Right kidney (tissue), 1 donor: Measurements from ENCODE around the gene SLC34A2.
"Not testable (repeated sequence)": the region's sequence is repeated elsewhere in the genome, so short reads cannot be mapped to it uniquely, and the experiment has no call there.

ENCODE experiments used
- DNase-seq: peaks from one replicate; pipeline ENCODE4 v3.0.0-alpha.2; 2016

The SLC34A2 gene

DNA sequence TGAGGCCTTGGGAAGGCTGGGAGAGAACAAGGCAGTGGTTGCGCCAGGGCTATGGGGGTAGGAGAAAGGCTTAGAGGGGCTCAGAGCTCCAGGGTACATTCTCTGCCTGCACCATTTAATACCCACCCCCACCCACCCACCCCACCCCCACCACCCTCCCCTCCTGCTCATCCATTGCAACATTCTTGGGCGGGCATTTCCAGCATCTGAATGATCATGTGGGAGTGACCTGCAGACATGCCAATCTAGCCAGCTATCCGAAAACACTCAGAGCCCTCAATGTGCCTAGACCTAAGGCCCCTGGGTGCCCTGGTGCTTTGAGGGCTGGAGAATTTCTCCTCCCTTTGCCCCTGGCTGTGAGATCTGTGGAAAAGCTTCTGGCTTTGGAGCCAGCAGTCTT lies 3.1 kb downstream of the SLC34A2 start:
- no peak for DNase-seq

GRCh38 chr4:25661441-25661840 lies 5.8 kb downstream of the SLC34A2 start:
- not testable (repeated sequence) for DNase-seq

- no peak for DNase-seq
Measured at GRCh38 chr4:25662306-25662705, 6.7 kb downstream of the SLC34A2 start.

DNA sequence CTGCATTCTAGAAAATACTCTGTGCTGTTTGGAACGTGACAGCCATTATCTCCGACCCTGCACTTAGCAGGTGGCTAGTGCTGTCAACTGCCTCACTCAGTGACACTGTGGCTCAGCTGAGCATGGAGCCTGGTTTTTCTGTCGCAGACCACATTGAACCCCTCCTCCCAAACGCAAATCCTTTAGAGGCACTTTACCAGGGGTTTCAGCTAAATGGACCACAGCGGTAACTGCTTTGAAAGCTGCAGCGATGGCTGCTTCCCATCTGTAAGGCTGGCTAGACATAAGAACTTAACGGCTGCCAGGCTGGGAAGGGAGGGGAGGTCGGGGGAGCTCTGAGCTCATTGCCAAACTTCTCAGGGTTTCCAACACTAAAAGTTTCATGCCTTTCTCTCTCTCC lies 8.1 kb downstream of the SLC34A2 start:
- DNase-seq = no peak

GRCh38 chr4:25666031-25666630 lies 10.5 kb downstream of the SLC34A2 start:
- no peak for DNase-seq

GRCh38 chr4:25667931-25668557 lies 12.4 kb downstream of the SLC34A2 start:
- no peak for DNase-seq

- no peak for DNase-seq
Measured at GRCh38 chr4:25670991-25671390, 15.3 kb downstream of the SLC34A2 start.

GRCh38 chr4:25672756-25673155 lies 17.1 kb downstream of the SLC34A2 start:
- DNase-seq = no peak

DNA sequence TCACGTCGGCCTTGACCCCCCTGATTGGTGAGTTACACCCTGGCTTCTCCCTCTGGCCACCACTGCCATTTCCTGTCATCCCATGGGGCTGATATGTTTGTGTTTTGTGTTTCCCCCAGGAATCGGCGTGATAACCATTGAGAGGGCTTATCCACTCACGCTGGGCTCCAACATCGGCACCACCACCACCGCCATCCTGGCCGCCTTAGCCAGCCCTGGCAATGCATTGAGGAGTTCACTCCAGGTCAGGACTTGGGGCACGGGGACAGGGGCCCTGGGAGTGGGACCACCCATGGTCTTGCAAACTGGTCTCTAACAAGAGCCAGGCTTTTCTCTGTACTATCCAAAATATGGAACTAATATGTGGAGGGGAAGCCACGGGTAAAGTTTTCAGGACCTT lies 18.7 kb downstream of the SLC34A2 start:
- DNase-seq = no peak

- DNase-seq = no peak
Measured at GRCh38 chr4:25676221-25676620, 20.6 kb downstream of the SLC34A2 start.

GRCh38 chr4:25677157-25677556 lies 21.5 kb downstream of the SLC34A2 start:
- no peak for DNase-seq

- no peak for DNase-seq
Measured at GRCh38 chr4:25677943-25678342, 22.3 kb downstream of the SLC34A2 start.

GRCh38 chr4:25687773-25688172 lies 32.1 kb downstream of the SLC34A2 start:
- DNase-seq = no peak

GRCh38 chr4:25694466-25694865 lies 38.8 kb downstream of the SLC34A2 start:
- DNase-seq = no peak

DNA sequence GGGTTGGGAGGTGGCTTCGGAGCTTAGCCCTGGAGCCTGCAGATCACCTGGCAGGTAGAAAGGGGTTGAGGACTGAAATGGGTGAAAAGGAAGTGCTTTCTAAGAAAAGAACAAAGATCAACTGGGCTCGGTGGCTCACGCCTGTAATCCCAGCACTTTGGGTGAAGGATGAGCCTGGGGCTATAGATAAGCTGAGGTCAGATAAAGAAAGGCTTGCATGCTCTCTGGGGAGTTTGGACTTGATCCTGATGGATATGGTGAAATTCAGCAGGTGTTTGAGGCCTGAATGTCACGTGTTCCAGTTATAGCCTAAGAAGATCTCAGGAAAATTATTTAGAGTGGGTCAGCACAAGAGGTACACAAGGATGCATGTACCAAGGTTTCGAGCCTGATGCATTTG lies 40.8 kb downstream of the SLC34A2 start:
- no peak for DNase-seq

DNA sequence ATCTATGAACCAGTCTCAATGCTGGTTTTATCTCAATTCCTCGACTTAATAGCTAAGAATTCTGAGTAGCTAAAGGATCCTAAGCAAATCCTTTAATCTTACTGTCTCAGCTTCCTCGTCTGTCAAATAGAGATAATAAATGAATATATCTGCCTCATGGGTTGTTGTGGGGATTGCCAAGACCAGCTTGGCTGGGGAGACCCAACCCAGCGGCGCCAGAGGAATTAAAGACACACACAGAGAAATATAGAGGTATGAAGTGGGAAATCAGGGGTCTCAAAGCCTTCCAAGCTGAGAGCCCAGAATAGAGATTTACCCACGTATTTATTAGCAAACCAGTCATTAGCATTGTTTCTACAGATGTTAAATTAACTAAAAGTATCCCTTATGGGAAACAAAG lies 41.9 kb downstream of the SLC34A2 start:
- DNase-seq = no peak

GRCh38 chr4:25700661-25701060 lies 45.0 kb downstream of the SLC34A2 start:
- no peak for DNase-seq

DNA sequence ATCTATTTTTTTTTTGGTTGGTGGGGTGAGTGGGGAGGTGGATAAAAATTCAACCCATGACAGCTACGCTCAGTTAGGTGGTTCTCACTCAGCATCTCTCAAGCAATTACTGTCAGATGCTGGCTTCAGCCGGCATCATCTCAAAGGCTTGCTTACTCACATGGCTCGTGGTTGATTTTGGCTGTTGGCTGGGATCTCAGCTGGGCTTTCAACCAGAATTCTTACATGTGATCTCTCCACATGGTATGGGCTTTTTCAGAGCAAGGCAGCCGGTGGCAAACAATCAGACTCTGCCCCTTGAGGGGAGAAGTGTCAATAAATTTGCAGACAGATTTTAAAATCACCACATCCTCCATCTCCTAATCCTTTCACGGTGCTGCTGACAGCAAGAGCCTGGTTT lies 47.2 kb downstream of the SLC34A2 start:
- DNase-seq = no peak

DNA sequence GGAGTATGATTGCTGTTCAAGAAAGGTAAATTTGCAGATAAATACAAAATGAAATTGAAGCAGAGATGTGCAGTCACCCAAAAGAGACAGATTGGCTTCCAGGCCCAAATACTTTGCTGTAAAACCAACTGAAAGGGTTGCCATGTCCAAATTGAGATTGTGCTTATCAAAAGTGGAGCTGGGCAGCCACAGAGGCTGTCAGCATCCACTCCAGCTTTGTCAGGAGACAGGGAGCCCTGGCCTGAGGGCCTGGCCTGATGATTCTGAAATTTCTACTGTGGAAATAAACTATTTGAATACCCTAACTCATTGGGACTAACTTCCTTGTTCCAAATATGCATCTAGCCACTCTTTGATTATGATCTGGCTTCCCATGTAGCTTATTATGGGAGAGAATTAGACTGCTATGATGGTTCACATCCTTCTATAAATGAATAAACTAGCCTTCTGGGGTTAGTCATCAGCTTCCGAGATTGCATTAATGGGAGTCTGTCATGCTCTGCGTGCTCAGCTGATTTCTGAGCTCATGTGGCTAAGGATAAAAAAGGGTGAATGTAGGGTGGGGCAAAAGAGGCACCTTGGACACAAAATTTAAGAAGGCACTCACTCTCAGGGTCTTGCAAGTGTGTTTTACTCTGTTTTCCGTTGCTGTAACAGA lies 48.2 kb downstream of the SLC34A2 start:
- no peak for DNase-seq

- DNase-seq = no peak
Measured at GRCh38 chr4:25704516-25704915, 48.9 kb downstream of the SLC34A2 start.

DNA sequence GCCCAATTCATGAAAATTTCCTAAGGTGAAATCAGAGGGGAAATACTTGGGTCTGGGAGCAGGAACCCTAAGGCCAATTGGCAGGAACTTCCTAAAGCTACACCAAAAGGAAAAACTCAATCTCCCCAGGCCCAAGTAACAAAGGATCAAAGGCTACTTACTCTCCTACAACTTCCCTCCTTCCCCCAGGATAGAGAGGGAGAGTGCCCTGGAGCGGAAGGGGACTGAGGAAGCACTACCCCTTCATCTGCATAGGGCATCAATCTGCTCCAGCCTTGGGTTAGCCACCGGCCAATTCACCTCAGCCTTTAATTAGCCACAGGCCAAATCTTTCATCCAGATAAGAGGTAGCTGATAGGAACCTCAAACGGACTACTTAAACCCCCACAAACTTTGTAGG lies 55.0 kb downstream of the SLC34A2 start:
- DNase-seq = no peak

- no peak for DNase-seq
Measured at GRCh38 chr4:25712611-25713010, 57.0 kb downstream of the SLC34A2 start.

- DNase-seq = no peak
Measured at GRCh38 chr4:25713812-25714211, 58.2 kb downstream of the SLC34A2 start.

DNA sequence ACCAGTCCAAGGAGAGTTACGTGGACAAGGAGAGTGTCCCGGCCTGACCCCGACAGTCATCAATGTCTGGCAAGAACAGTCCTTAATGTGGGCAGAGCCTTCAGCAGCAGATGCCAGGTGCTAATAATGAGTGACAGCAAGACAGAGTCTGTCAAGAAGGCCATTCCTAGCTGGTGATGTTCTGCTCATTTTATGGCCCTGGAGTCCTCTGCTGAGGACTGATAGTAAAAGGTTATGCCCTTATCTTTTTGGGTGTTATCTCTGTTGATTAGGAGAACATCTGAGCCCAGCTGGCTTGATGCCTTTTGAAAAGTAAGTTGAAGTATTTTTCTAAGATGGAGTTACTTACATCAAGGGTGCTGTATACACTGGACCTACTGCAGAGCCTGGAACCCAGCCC lies 67.3 kb downstream of the SLC34A2 start:
- no peak for DNase-seq
